Glutamatergic neuron (in vitro differentiated cells): ENCODE data around the gene MAU2. TPM values are rescaled to one million over a fixed set of nuclear protein-coding genes. Genes with fewer than 3 reads are reported as not detected.
A peak's percentile ranks its signal among the peaks of the same experiment; 100 is the strongest.

Source experiments
- DNase-seq: peaks from one replicate; pipeline ENCODE4 v3.0.0; 2022
- H3K27ac Mint-ChIP-seq: one replicate; pipeline ENCODE4 v1.8.0; 2020; ENCODE audit warnings: mild to moderate bottlenecking, mixed read lengths, inconsistent platforms; ENCODE audit not compliant: unreplicated experiment
- H3K27me3 Mint-ChIP-seq: one replicate; pipeline ENCODE4 v1.8.0; 2020; ENCODE audit warnings: mild to moderate bottlenecking, moderate library complexity, mixed read lengths, inconsistent platforms; ENCODE audit not compliant: unreplicated experiment
- H3K36me3 Mint-ChIP-seq: one replicate; pipeline ENCODE4 v1.8.0; 2020; ENCODE audit warnings: mild to moderate bottlenecking, mixed read lengths, inconsistent platforms; ENCODE audit not compliant: unreplicated experiment
- H3K4me1 Mint-ChIP-seq: one replicate; pipeline ENCODE4 v1.8.0; 2020; ENCODE audit warnings: mild to moderate bottlenecking, low read depth, mixed read lengths, inconsistent platforms; ENCODE audit not compliant: unreplicated experiment
- H3K4me3 Mint-ChIP-seq: one replicate; pipeline ENCODE4 v1.8.0; 2020; ENCODE audit warnings: mild to moderate bottlenecking, mixed read lengths, inconsistent platforms; ENCODE audit not compliant: unreplicated experiment
- H3K9me3 Mint-ChIP-seq: one replicate; pipeline ENCODE4 v1.8.0; 2020; ENCODE audit warnings: mild to moderate bottlenecking, moderate library complexity, mixed read lengths, inconsistent platforms; ENCODE audit not compliant: unreplicated experiment
- CTCF ChIP-seq: fragments of 200-600 bp; sonication (generic); IDR thresholded peaks from one replicate; pipeline ENCODE4 v1.5.0; 2021; ENCODE audit not compliant: partially characterized antibody, unreplicated experiment
- total RNA-seq: library from RNA; stranded (reverse); fragmentation: NEBNext Ultra II Directional; extraction: Animal tissue kit (Norgen Biotek cat#: 25700); gene quantifications from one replicate; pipeline ENCODE4 v1.2.1, GENCODE V29; 2021; ENCODE audit not compliant: unreplicated experiment

The MAU2 gene
- total RNA-seq, 1 donor from 2014 or later, result 107 TPM

GRCh38 chr19:19276386-19276785, 44.2 kb upstream of the MAU2 start:
- Mint-ChIP-seq H3K36me3 (no peaks in the 10 kb centered on the region), H3K27me3 (peaks cover 29% of the 10 kb centered on the region), H3K9me3 (peaks cover 22% of the 10 kb centered on the region), H3K27ac (peak overlapping the region; percentile 89), H3K4me3 (peak overlapping the region; percentile 71), H3K4me1 (peaks cover 28% of the 10 kb centered on the region)
- DNase-seq, result no peak
- TF ChIP-seq CTCF, result no peak

DNA sequence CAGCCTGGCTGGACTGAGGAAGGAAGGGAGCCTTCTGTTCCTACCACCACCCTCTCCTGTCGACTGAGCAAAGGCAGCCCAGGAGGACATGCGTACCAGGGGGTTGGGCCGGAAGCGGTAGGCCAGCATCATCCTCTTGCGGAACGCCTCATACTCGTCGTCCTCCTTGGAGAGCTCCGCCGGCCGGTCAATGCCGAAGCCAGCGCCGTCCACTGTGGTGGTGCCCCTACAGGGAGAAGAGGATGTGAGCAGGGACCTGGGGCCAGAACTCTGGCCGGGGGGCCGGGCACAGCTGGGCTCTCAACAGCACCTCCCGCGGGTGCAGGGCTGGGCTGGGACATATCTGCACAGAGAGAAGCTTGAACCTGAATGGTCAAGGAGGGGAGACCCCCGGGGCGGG, 43.8 kb upstream of the MAU2 start:
- H3K27ac Mint-ChIP-seq, result peak overlapping the region; percentile 89
- no peak overlapping the region for H3K4me3 Mint-ChIP-seq
- TF ChIP-seq CTCF, result no peak
- H3K4me1 Mint-ChIP-seq, result peaks cover 28% of the 10 kb centered on the region
- no peaks in the 10 kb centered on the region for H3K36me3 Mint-ChIP-seq
- DNase-seq, result no peak
- peaks cover 29% of the 10 kb centered on the region for H3K27me3 Mint-ChIP-seq
- H3K9me3 Mint-ChIP-seq, result peaks cover 21% of the 10 kb centered on the region

GRCh38 chr19:19278315-19278714, 42.3 kb upstream of the MAU2 start:
- peak overlapping the region; percentile 91 for H3K27ac Mint-ChIP-seq
- TF ChIP-seq CTCF, result no peak
- H3K9me3 Mint-ChIP-seq, result peaks cover 21% of the 10 kb centered on the region
- peaks cover 27% of the 10 kb centered on the region for H3K27me3 Mint-ChIP-seq
- no peaks in the 10 kb centered on the region for H3K36me3 Mint-ChIP-seq
- peak; percentile 70 for DNase-seq
- peaks cover 24% of the 10 kb centered on the region for H3K4me1 Mint-ChIP-seq
- H3K4me3 Mint-ChIP-seq, result peak overlapping the region; percentile 74

DNA sequence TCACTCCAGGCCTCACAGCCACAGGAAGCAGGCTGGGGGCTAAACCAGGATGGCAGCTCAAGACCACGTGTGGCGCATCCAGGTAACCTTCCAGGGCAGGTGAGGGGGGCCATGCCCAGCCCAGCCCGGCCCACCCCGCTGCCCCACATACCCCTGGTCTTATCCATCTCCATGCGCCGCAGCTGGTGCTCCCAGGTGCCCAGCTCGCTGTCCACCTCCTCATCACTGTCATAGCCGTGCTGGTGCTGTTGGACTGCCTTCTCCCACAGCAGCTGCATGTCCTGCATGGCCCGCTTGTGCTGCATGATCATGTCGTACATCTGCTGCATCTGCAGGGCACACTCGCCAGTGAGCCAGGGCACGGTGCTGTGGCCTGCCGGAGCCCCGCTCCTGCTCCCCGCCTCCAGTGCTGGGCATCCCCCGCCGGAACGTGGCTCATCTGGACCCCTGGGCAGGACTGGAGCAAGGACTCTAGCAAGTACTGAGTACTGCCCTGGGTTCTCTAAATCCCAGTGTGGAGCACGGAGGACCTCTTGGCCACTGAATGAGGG, 41.5 kb upstream of the MAU2 start:
- DNase-seq, result no peak
- no peak for TF ChIP-seq CTCF
- H3K27me3 Mint-ChIP-seq, result peaks cover 19% of the 10 kb centered on the region
- peaks cover 24% of the 10 kb centered on the region for H3K4me1 Mint-ChIP-seq
- peaks cover 17% of the 10 kb centered on the region for H3K9me3 Mint-ChIP-seq
- peaks cover 4% of the 10 kb centered on the region for H3K36me3 Mint-ChIP-seq
- H3K4me3 Mint-ChIP-seq, result no peak overlapping the region
- peak overlapping the region; percentile 91 for H3K27ac Mint-ChIP-seq

DNA sequence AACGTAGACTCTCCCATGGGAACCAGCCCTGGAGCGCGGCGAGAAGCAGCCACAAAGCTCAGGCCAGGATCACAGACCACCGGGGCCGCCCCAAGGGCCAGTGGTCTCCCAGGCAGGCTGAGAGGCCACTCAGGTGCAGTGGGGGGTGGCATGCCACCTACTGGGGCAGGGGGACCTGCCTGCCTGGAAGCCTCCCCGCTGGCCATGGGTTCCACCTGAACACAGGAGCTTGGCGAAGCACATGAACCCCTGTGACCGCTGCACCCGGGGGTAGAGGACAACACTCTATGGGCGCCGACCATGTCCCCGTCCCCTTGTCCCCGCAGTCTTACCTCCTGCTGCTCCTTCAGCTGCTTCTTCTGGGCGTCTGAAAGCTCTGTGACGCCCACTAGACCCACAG, 40.8 kb upstream of the MAU2 start:
- H3K4me1 Mint-ChIP-seq, result peaks cover 24% of the 10 kb centered on the region
- peak overlapping the region; percentile 67 for H3K4me3 Mint-ChIP-seq
- peaks cover 18% of the 10 kb centered on the region for H3K27me3 Mint-ChIP-seq
- H3K9me3 Mint-ChIP-seq, result peaks cover 20% of the 10 kb centered on the region
- TF ChIP-seq CTCF, result no peak
- no peak for DNase-seq
- peak overlapping the region; percentile 83 for H3K27ac Mint-ChIP-seq
- H3K36me3 Mint-ChIP-seq, result peaks cover 10% of the 10 kb centered on the region
